Measurements from ENCODE around the gene CALD1.

CALD1 gene

GRCh38 chr7:134943785-134944400 lies 164.5 kb downstream of the CALD1 start:
- Histone ChIP-seq H3K9ac (ENCODE audit: low read length) (no peak overlapping the region), H3K9me3 (ENCODE audit: low read length) (no peaks in the 10 kb centered on the region), H3K79me2 (ENCODE audit: insufficient read depth, low read length) (no peaks in the 10 kb centered on the region), H3K4me2 (ENCODE audit: low read length) (no peak overlapping the region), H3K4me1 (ENCODE audit: insufficient read depth, low read length, severe bottlenecking) (no peaks in the 10 kb centered on the region), H3K27me3 (ENCODE audit: insufficient read depth, low read length) (no peaks in the 10 kb centered on the region), H3K4me3 (ENCODE audit: low read depth, low read length, poor library complexity, severe bottlenecking) (no peak overlapping the region), H3K27ac (ENCODE audit: low read depth, low read length, poor library complexity, severe bottlenecking) (no peak overlapping the region), H3F3A (ENCODE audit: insufficient read depth, low read length) (no peaks in the 10 kb centered on the region), H3K9me2 (ENCODE audit: low read depth, low read length) (no peaks in the 10 kb centered on the region), H4K20me1 (ENCODE audit: insufficient read depth, low read length) (no peaks in the 10 kb centered on the region), H3K36me3 (ENCODE audit: insufficient read depth, low read length) (no peaks in the 10 kb centered on the region), H2AFZ (ENCODE audit: low read length) (no peak overlapping the region)
- TF ChIP-seq EZH2 (IDR thresholded peaks at IDR 0.05; ENCODE audit: borderline replicate concordance, low read length) (no peak), CTCF (IDR thresholded peaks at IDR 0.05; ENCODE audit: low read length) (peak; percentile 68)

GRCh38 chr7:134945691-134946090 lies 166.3 kb downstream of the CALD1 start:
- Histone ChIP-seq H2AFZ (ENCODE audit: low read length) (no peak overlapping the region), H3K27me3 (ENCODE audit: insufficient read depth, low read length) (no peaks in the 10 kb centered on the region), H3K4me2 (ENCODE audit: low read length) (no peak overlapping the region), H3K79me2 (ENCODE audit: insufficient read depth, low read length) (no peaks in the 10 kb centered on the region), H3K9ac (ENCODE audit: low read length) (no peak overlapping the region), H3K9me3 (ENCODE audit: low read length) (no peaks in the 10 kb centered on the region), H4K20me1 (ENCODE audit: insufficient read depth, low read length) (no peaks in the 10 kb centered on the region), H3K9me2 (ENCODE audit: low read depth, low read length) (no peaks in the 10 kb centered on the region), H3K27ac (ENCODE audit: low read depth, low read length, poor library complexity, severe bottlenecking) (no peak overlapping the region), H3K4me1 (ENCODE audit: insufficient read depth, low read length, severe bottlenecking) (no peaks in the 10 kb centered on the region), H3K36me3 (ENCODE audit: insufficient read depth, low read length) (no peaks in the 10 kb centered on the region), H3K4me3 (ENCODE audit: low read depth, low read length, poor library complexity, severe bottlenecking) (no peak overlapping the region), H3F3A (ENCODE audit: insufficient read depth, low read length) (no peaks in the 10 kb centered on the region)
- no peak for TF ChIP-seq EZH2 (IDR thresholded peaks at IDR 0.05; ENCODE audit: borderline replicate concordance, low read length)
- TF ChIP-seq CTCF (IDR thresholded peaks at IDR 0.05; ENCODE audit: low read length): no peak

GRCh38 chr7:134946260-134946659 lies 166.8 kb downstream of the CALD1 start:
- no peaks in the 10 kb centered on the region for H3K27me3 ChIP-seq (ENCODE audit: insufficient read depth, low read length)
- H3K9me3 ChIP-seq (ENCODE audit: low read length): no peaks in the 10 kb centered on the region
- no peaks in the 10 kb centered on the region for H3F3A ChIP-seq (ENCODE audit: insufficient read depth, low read length)
- no peaks in the 10 kb centered on the region for H3K9me2 ChIP-seq (ENCODE audit: low read depth, low read length)
- no peaks in the 10 kb centered on the region for H3K79me2 ChIP-seq (ENCODE audit: insufficient read depth, low read length)
- no peaks in the 10 kb centered on the region for H4K20me1 ChIP-seq (ENCODE audit: insufficient read depth, low read length)
- H3K4me2 ChIP-seq (ENCODE audit: low read length): no peak overlapping the region
- no peak overlapping the region for H2AFZ ChIP-seq (ENCODE audit: low read length)
- H3K36me3 ChIP-seq (ENCODE audit: insufficient read depth, low read length): no peaks in the 10 kb centered on the region
- no peak overlapping the region for H3K27ac ChIP-seq (ENCODE audit: low read depth, low read length, poor library complexity, severe bottlenecking)
- H3K9ac ChIP-seq (ENCODE audit: low read length): no peak overlapping the region
- H3K4me1 ChIP-seq (ENCODE audit: insufficient read depth, low read length, severe bottlenecking): no peaks in the 10 kb centered on the region
- TF ChIP-seq EZH2 (IDR thresholded peaks at IDR 0.05; ENCODE audit: borderline replicate concordance, low read length): no peak
- no peak for TF ChIP-seq CTCF (IDR thresholded peaks at IDR 0.05; ENCODE audit: low read length)
- no peak overlapping the region for H3K4me3 ChIP-seq (ENCODE audit: low read depth, low read length, poor library complexity, severe bottlenecking)

Measured in OCI-LY1 (cell line).